ENCODE results near the gene NUMBL. TPM values are rescaled to one million over a fixed set of nuclear protein-coding genes. Genes with fewer than 3 reads are reported as not detected.
A peak's percentile ranks its signal among the peaks of the same experiment; 100 is the strongest.

NUMBL gene
- total and polyA plus RNA-seq, 2 of the 13 experiments (the other 11 are each of a cell fraction or from before 2014, with no cell fraction given) = 0.49 to 2.3 TPM

GRCh38 chr19:40718774-40719391 is 28.4 kb upstream of the NUMBL start (continued):
- TF ChIP-seq, protein P1, sequence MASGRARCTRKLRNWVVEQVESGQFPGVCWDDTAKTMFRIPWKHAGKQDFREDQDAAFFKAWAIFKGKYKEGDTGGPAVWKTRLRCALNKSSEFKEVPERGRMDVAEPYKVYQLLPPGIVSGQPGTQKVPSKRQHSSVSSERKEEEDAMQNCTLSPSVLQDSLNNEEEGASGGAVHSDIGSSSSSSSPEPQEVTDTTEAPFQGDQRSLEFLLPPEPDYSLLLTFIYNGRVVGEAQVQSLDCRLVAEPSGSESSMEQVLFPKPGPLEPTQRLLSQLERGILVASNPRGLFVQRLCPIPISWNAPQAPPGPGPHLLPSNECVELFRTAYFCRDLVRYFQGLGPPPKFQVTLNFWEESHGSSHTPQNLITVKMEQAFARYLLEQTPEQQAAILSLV (CRISPR knock-in tag; IDR thresholded peaks at IDR 0.05; ENCODE audit: borderline replicate concordance) = no peak
- TF ChIP-seq ZNF253 (CRISPR knock-in tag; IDR thresholded peaks at IDR 0.05; ENCODE audit: borderline replicate concordance) (no peak), ATF7 (IDR thresholded peaks at IDR 0.05) (no peak), ATF7 (CRISPR knock-in tag; IDR thresholded peaks at IDR 0.05) (no peak), ZNF747 (CRISPR knock-in tag; IDR thresholded peaks at IDR 0.05; ENCODE audit: borderline replicate concordance) (0 out of 2 replicates have a peak, but pooled peaks have one; percentile 30), ZNF10 (CRISPR knock-in tag; IDR thresholded peaks at IDR 0.05; ENCODE audit: borderline replicate concordance, low read depth) (no peak), ZNF674 (CRISPR knock-in tag; IDR thresholded peaks at IDR 0.05; ENCODE audit: low read depth) (no peak), KDM2A (CRISPR knock-in tag; IDR thresholded peaks at IDR 0.05; ENCODE audit: borderline replicate concordance, low read depth) (peak; percentile 41), RAD21 (CRISPR knock-in tag; IDR thresholded peaks at IDR 0.05) (0 out of 2 replicates have a peak, but pooled peaks have one; percentile 48), SRSF1 (optimal IDR thresholded peaks at IDR 0.05; ENCODE audit: low read depth, low read length) (no peak), KLF15 (CRISPR knock-in tag; IDR thresholded peaks at IDR 0.05; ENCODE audit: borderline replicate concordance) (no peak), ZNF274 (CRISPR knock-in tag; IDR thresholded peaks at IDR 0.05) (no peak), KAT8 (CRISPR knock-in tag; IDR thresholded peaks at IDR 0.05) (peak; percentile 64; the same call in 1 of the 2 replicates), GATAD2A (CRISPR knock-in tag; IDR thresholded peaks at IDR 0.05) (peak; percentile 69), GATA4 (IDR thresholded peaks at IDR 0.05; ENCODE audit: borderline replicate concordance, low read depth) (no peak; the same call in 1 of the 2 replicates), CAMTA2 (CRISPR knock-in tag; IDR thresholded peaks at IDR 0.05; ENCODE audit: borderline replicate concordance) (no peak), ZNF282 (IDR thresholded peaks at IDR 0.05; ENCODE audit: partially characterized antibody) (no peak), RBFOX2 (IDR thresholded peaks at IDR 0.05; ENCODE audit: low read depth, low read length) (peak; percentile 70), ATF3 (CRISPR knock-in tag; IDR thresholded peaks at IDR 0.05) (no peak), ZNF280B (CRISPR knock-in tag; IDR thresholded peaks at IDR 0.05; ENCODE audit: borderline replicate concordance) (no peak; the same call in 1 of the 2 replicates), POLR2AphosphoS2 (IDR thresholded peaks at IDR 0.05; ENCODE audit: low read depth, low read length) (no peak), HDAC6 (IDR thresholded peaks at IDR 0.05; ENCODE audit: low read depth, low read length) (no peak)
- TF ChIP-seq, protein P2, sequence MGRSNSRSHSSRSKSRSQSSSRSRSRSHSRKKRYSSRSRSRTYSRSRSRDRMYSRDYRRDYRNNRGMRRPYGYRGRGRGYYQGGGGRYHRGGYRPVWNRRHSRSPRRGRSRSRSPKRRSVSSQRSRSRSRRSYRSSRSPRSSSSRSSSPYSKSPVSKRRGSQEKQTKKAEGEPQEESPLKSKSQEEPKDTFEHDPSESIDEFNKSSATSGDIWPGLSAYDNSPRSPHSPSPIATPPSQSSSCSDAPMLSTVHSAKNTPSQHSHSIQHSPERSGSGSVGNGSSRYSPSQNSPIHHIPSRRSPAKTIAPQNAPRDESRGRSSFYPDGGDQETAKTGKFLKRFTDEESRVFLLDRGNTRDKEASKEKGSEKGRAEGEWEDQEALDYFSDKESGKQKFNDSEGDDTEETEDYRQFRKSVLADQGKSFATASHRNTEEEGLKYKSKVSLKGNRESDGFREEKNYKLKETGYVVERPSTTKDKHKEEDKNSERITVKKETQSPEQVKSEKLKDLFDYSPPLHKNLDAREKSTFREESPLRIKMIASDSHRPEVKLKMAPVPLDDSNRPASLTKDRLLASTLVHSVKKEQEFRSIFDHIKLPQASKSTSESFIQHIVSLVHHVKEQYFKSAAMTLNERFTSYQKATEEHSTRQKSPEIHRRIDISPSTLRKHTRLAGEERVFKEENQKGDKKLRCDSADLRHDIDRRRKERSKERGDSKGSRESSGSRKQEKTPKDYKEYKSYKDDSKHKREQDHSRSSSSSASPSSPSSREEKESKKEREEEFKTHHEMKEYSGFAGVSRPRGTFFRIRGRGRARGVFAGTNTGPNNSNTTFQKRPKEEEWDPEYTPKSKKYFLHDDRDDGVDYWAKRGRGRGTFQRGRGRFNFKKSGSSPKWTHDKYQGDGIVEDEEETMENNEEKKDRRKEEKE (IDR thresholded peaks at IDR 0.05) = no peak
- TF ChIP-seq, protein P3, sequence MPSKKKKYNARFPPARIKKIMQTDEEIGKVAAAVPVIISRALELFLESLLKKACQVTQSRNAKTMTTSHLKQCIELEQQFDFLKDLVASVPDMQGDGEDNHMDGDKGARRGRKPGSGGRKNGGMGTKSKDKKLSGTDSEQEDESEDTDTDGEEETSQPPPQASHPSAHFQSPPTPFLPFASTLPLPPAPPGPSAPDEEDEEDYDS (CRISPR knock-in tag; IDR thresholded peaks at IDR 0.05) = no peak

All from HepG2 (cell line).